Measurements from ENCODE around the gene FAM210A.

The FAM210A gene

DNA sequence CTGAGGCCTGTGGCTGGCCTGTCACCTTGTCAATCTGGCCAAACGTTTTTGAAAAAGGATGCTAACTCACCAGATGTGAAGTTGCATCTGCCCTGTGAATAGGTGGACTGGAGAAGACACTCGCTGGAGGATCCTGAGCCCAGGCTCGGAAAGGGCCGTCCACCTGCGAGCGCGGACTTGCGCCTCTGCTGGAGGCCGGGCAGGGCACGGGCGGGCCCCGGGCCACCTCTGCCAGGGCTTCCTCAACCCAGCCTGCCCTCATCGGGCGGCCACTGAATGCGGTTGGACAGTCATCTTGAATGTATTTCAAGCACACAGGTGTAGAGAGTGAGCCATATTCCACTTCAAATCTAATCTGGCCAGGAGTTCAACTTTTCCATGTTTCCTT lies 83.9 kb downstream of the FAM210A start:
- FAIRE-seq = no peak

DNA sequence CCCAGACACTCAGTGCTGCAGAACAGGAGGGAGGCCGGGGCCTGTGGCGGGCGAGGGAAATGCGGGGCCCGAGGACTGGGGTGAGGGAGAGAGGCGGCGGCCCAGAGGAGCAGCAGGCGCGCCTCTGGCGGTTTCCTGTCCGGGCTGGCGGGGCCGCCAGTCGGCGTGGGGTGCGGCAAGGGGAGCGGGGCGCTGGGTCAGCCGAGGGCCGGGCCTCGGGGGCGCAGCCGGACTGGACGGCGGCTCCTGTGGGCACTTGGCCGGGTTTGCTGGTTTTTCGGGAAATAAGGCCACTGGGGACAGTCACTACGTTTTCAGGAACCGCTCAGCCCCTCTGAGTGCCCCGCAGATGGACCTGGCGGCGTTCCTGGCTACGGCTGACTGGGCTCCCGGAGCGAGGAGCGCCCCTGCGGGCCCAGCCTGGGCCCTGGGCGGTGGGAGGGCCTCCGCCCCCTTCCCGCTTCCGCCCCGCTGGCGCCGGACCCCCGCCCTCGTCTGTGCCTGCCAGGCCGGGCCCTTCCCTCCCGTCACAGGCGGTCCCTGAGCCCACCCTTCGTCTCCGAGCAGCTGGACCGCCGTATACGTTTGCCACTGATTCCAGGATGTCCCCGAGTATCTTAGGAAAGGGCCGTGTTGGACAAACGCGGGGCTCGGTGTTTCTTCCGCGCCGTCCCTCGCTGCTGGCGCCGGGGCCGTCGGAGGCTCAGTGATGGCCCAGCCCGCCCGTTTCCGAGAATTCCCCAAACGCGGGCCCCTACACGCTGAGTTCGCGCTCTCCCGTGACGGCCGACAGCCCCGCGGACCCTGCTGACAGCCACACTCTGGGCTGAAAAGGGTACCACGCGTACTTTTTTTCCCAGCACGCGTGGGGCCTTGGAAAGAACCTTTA lies 84.6 kb downstream of the FAM210A start:
- no peak for FAIRE-seq

DNA sequence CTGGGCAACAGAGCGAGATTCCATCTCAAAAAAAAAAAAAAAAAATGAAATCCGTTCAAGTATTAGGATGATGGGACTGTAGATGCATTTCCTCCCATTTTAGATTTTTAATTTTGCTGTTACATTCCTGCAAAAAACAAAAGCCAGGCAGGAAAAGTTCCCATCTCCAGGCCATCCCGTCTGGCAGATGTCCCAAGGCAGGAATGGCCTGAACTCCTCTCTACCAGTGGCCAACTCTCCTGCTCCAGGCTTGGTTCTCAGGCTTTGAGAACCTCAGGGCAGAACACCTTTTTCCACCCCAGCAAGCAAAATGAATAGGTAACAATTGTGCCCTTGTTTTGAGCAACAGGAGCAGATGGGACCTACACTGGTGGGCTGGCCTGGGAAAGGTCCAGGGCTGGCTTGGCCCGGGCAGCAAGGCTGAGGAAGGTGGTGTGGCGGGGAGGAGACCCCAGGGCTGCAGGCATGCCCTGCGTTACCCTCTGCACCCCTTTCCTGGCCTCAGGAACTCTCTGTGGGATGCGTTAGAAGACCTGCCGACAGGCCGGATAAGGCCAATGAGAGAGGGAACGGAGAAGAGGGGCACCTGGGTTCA lies 86.0 kb downstream of the FAM210A start:
- no peak for FAIRE-seq

DNA sequence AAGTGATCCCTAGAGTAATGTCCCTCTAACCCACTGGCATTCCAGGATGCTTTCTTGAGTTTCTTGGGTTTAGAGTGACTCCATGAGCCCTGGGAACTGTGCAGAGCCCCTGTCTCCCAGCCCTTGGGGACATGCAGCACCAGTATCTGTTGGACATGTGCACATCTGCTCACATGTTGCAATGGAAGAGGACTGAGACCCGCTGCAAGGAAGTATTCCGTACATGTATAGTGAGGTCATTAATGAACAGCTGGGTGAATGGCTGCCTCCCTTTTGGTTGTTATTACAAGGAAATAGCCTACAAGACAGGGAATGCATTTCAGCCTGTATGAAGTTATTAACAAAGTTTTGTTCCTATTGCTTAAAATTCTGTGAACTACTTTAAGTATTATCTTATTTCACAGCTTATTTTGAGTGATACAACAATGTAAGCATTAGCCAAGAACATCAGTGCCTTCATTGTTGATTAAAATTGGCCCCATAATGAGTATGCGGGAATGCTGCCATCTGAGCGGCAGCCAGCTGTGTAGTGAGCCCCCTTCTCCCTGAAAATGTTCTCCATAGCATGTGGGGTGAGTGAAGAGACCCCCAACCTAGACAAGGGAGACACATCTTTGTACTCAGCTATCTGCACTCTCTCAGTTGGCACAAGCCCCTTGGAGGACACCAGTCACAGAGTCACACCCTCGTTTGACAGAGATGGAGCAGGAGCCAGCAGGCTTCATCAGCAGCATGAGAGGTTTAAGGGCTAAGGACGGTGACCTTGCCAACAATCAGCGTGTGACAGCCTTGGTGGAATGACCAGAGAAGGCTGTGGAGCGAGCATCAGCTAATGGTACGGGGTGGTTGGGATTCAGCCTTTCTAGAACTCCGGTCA lies 87.4 kb downstream of the FAM210A start:
- no peak for FAIRE-seq

DNA sequence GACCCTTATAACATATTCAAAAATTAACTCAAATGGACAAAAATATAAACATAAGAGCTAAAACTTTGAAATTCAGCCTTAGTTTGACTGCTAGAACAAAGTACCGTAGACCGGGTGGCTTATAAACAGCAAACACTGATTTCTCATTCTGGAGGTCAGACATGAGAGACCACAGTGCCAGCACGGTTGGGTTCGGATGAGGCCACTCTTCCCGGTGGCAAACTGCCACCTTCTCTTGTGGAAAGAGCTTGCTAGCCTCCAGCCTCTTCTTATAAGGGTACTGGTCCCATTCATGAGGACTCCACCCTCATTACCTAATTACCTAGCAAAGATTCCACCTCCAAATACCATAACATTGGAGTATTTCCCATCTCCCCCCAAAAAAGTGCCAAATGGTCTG lies 91.3 kb downstream of the FAM210A start:
- no peak for FAIRE-seq

DNA sequence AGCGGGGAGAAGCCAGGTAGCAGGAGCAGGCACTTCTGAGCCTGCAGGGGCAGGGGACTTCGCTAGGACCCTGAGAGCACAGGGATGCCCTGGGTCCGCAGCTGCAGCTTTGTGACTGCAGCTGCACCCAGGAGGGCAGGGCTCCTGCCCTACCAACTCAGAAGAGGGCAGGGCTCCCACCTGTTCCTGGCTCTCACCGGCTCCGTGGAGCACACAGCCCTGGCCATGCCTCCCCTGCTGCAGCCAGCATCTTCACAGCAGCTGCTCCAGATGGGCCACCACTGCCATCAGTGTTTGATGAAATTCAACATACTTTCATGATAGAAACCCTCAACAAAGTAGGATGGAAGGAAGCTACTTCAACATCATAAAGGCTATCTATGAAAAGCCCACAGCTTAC lies 92.7 kb downstream of the FAM210A start:
- FAIRE-seq = no peak

DNA sequence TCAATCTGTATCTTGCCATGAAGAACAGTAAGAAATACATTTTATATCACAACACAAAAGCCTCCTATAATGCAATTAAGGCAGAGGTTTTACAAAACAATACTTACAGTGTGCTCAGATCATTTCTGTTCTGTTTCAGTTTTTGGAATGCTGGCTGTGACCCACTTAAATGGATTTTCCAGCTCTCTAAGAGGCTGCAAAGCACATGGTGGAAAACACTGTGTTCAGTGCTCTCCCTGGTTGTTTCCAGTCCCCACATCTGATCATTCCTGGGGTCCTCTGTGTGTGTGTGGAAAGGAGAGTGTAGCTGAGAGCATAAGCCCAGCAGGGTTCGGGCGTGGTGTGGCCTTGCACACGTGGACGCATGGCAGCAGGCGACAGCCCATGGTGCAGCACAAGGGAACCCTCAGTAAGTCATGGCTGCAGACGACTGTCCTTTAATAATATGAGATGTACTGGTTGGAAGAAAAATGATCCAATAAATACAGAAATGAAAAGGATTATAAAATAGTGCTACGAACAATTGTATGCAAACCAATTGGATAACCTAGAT lies 95.6 kb downstream of the FAM210A start:
- no peak for FAIRE-seq

DNA sequence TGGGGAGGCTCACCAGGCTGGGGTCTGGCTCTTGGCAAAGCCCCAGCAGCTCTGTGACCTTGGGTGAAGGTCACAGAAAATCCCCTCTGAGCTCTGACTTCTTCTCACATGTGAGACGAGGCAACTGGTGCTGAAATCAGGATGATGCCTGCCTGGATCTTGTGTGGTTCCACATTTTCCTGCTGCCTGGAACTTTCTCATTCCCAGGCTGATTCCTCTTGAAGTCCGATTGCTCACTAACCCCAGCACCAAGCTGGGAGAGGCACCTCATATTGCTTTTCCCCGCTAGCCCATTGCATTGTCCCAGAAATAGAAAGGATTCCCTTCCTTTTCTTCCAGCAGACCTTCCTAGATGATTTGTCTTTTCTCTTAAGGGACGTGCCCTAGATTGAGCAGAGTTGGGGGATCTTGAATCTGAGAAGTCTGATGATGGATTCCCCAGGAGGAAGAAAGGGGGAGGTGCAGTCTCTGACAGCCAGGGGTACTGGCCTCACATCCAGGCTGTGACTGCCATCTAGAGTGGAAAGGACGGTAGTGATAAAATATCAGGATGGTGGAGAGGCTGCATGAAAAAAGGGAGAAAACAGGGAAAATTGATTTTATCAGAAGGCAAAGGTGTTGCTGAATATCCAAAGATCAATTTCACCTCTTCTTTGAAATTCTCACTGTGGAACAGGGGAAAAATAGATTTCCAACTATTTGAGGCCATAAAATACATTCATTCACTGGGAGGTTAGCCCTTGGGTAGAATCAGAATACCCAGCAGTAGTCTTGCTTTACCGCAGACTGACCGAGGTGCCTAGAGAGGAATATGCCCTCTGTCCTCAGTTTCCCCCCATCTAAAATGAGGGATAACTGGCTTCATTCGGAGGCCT lies 96.3 kb downstream of the FAM210A start:
- no peak for FAIRE-seq

DNA sequence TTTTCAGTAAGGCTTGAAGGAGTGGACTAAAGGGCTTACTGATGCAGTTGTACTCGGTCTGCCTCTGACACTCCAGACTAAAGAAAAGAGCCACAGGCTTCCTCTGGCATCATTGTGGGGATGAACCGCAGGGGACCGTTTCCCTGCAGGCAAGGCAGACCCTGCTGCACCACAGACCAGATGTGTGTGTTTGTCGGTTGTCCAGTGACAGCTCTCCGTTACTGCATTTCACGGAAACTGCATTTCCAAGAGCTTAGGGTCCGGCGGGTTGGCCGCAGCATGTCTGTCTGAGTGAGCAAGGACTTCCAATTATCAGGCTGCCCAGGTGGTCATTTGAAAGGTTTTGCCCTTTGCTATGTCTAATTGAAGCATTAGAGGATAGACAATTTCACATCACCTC lies 98.1 kb downstream of the FAM210A start:
- no peak for FAIRE-seq

DNA sequence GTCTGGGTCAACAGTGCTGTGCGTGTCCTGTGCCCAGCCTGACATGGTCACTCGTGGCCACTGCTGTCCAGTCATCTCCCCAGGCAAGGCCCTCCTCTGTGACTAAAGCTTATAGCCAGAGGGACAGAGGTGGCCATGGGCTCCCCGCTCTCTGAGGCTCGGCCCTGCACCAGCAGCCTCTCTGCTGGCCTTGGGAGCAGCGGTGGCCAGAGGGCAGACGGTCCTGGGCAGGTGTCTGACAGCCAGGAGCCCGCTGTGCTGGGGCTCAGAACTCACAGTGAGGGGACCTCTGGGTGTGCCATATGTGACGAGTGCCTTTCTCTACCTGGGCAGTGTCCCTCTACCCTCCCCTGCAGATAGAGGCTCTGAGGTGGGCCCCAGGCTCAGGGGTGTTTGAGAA lies 98.7 kb downstream of the FAM210A start:
- FAIRE-seq = no peak

DNA sequence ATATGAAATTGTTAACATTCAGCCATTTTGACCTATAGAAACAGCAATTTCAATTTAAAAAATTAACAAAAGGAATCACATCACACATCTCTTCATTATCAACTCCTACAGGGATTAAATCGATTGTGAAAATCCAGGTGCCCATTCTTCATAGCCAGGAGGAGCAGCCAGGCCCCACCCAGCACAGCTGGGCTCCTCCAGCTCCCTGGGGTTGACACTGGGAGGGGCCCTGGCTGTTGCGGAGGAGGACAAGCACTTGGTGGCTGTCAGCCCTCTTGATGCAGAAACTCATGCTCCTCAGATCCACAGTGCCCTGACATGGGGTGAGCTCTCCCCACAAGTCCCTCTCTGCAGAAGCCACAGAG lies 99.8 kb downstream of the FAM210A start:
- FAIRE-seq = no peak

DNA sequence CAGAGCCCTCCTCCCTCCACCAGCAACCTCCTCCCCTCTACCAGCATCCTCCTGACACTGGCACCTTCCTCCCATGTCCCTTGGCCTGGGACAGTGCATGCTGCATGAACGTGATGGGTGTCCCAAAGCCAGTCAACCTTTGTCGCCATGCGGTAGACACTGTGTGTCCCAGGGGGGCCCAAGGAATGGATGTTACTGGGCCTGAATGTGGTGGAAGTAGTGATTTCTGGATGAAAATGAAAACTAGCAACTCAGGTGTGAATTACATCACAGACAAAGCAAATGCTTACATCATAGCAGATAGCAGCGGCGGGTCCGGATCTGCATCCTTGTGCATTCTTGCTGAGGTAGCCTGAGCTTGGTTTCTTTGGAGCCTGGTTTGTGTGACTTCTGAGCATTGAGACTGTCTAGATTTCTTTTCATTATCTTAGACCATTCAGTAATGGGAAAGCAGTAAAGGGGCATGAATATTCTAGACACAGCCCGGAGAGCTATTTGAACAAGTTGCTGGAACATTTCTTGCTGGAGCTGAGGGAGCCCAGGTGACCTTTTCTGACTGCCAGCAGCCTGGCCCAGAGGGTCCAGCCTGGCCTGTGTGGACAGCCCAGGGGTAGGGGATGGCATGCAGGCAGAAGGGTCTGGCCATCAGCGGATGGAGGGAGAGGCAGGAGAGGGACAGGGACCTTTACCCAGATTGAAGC lies 100.4 kb downstream of the FAM210A start:
- no peak for FAIRE-seq

DNA sequence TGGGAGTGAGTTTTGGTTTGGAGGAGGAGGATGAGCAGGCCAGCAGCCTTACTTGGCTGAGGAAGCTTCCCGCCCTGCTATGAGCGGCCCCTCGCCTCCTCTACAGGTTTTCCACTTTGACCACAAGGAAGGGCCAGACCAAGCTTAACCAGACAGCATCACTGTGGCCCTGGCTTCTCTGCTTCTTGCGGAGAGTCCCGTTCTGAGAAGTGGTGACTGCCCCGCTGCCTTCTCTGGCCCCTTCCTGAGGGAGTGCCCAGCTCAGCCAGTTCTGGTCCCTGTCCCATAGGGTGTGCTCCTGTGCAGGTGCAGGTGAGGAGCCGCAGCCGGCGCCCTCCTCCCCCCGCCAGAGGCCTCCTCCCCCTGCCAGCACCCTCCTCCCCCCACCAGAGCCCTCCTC lies 101.0 kb downstream of the FAM210A start:
- no peak for FAIRE-seq

DNA sequence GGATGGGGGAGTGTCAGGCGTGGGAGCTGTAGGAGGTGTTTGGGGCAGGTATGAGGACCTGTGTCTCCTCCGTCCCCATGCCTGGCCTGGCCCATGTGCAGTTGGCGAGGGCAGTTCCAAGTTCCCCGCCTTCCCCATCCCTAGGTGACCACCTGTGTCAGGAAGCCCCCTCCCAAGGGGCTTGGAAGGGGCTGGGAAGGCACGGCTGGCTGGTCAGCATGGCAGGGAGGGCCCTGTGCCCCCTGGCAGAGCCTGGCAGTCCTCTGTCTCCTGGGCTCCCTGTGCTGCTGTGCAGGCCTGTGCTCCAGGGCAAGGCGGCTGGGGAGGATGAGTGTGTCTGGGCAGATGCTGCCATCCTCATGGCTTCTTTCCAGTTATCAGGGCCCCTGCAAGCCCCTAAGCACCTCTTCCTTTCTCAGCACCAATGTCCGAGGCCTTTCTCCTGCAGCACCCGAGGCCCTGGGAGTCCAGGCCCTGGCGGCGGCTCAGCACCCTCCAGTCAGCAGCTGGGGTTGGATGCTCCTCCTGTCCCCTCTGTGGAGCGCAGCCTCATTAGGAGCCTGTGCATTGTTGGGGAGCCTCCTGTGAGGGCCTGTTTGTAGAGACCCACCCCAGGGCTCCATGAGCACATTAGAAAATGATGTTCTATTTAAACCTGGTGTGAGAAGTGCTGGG lies 101.7 kb downstream of the FAM210A start:
- FAIRE-seq = no peak

DNA sequence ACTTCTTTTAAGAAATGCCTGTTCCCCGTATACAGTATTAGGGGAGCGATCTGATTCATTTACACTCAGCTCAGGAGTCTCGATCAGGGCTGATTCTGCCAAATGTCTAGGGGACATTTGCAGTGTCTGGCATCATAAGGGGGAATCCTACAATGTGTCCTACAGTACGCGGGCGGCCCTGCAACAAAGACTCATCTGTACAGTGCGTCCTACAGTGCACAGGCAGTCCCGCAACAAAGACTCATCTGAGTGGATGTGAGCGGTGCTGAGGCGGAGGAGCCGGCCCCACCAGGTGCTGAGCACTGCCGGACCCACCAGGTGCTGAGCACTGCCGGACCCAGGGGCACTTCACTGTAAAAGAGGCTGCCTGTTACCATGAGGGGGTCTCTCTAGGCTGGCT lies 102.5 kb downstream of the FAM210A start:
- no peak for FAIRE-seq

DNA sequence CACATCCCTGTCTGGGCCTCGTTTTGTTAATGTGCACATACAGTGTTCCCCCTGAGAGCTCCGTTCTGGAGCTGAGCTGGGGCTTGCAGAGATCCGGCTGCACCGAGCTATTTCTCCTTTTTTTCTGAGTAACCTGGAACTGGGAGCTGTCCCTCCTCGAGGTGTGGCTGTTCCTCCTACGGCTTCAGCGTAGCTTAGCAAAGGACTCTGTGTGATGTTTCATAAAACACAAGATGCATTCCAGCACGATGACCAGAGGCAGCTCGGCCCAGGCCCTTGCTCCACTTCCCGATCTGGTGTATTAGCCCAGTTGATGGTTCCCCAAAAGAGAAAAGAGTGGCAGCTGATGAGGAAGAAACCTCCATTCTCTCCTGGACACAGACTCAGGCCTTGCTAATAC lies 103.0 kb downstream of the FAM210A start:
- FAIRE-seq = no peak

DNA sequence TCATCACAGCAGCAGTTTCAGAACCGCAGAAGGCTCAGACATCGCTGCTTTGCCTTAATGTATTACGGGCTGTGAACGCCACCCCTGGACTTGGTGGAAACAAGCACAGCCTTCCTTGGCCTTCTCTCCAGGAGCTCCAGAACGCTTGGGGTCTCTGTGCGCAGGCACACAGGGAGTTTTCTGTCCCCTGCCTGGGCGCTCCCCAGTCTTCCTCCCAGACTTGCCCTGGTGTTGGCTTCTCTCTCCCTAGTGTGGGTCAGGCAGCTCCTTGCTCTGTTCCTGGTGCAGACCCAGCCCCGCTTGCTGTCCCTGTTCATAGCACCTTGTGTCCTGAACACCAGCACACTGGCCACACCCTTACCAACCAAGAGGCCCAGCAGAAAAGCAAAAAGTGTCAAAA lies 103.6 kb downstream of the FAM210A start:
- FAIRE-seq = no peak

DNA sequence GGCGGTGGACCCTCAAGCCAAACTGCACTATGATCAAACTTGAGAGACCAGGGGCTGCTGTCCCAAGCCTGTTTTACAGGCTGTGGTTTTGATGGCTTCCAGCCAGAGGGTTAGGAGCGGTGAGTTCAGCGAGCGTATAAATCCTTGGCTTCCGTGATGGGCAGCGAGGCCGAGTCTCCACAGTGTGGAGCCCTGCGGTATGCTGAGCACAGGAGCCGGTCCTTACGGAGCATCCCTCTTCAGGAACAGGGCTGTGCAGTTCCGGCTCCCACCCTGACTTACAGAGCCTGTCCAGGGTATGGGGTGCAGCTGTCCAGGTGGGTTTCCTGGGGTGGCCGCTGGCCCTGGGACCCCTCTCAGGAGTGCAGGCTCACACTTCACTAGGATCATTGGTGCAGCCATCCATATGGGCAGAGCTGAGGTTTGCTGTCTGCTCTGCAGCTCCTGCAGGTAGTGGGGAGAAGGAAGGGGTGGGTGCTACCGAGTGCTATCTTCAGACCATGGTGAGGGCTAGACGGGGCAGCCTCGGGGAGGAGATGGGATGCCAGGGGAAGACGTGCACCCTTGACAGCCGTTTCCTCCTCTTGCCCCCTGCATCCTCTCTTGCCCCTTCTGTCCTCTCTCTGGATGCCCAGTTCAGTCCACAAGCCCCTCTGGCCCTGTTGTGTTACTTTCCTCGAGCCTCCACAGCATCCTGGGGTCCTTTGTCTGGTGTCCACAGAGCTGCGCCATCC lies 104.3 kb downstream of the FAM210A start:
- FAIRE-seq = no peak

DNA sequence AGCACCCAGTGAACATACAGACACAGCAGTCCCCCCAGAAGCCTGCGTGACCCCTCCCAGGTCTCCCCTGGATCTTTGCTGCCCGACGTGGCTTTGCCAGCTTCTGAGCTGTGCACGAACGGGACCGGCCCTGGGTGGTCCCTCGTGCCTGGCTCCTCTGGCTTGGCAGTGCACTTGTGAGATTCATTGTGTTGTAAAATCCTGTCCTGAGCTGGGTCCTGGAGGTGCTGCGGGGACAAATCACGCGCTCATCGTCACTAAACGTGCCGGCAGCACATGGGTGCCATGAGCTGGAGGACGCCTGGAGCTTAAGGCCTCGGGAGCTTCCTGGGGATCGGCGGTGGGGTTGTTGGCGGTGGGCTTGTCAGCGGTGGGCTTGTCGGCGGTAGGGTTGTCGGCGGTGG lies 104.9 kb downstream of the FAM210A start:
- FAIRE-seq = no peak

DNA sequence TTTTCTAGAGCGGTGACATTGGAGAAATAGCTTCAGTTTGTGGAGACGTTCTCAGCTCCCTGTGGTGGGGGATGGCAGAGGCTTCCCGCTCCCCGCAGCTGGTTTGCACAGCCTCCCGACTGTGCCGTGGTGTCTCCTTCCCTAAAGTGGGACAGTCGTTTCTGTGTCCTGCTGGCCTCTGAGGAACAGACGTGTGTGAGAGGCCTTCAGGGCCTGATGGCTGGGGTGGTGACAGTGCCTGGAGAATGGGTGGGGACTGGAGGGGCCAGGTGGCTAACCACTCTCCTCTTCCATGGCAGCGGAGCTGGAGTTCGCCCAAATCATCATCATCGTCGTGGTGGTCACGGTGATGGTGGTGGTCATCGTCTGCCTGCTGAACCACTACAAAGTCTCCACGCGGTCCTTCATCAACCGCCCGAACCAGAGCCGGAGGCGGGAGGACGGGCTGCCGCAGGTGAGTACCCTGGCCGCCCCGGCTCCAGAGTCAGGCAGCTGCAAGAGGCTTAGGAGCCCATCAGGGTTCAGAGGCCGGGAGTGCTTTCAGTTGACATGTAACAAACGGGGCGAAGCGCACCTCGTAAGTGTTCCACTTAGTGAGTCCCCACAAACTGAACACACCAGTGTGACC lies 105.4 kb downstream of the FAM210A start:
- FAIRE-seq = no peak
